ENCODE results near the gene ARL6IP1.

DNA sequence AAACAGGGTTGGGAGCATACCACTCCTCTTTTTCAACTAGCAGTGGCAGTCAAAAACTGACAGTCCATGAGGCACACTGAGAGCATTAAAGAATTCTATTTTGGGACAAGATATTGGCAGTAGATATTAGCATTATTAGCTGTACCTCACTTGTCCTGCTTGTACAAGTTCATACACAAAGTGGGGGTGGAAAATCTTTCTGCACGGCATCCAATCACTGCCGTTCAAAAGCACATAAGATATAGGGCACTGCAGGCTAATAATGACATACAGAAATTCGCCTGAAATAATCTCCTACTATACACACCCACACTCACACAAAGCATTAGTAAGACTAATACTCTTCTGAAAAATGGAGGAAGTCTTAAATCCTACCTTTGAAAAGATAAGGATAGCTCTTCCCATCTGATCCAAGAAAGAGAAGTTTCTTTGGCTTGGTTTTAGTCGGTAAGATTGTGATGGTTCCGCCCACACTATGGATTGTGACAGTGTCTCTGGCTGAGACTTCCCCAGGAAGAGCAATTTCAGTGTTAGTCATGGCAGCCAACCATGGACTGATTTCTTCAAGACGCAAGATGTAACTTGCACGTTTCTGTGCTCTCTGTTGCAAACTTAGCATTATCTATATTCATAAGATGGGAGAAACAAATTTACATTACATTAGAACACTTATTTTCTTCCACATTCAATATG, 40.6 kb upstream of the ARL6IP1 start:
- TF ChIP-seq FOSL2 (IDR thresholded peaks at IDR 0.05; ENCODE audit: borderline replicate concordance, low read depth) (no peak), CHD2 (IDR thresholded peaks at IDR 0.05; ENCODE audit: low read length, partially characterized antibody) (no peak), RCOR1 (IDR thresholded peaks at IDR 0.05; ENCODE audit: low read length) (no peak), MXI1 (IDR thresholded peaks at IDR 0.05; ENCODE audit: low read depth, low read length) (no peak), GATA2 (CRISPR knock-in tag; IDR thresholded peaks at IDR 0.05) (no peak), GABPA (IDR thresholded peaks at IDR 0.05; ENCODE audit: low read depth) (no peak), MAX (IDR thresholded peaks at IDR 0.05; ENCODE audit: low read depth) (no peak), SMC3 (IDR thresholded peaks at IDR 0.05; ENCODE audit: low read depth, low read length) (no peak), USF1 (IDR thresholded peaks at IDR 0.05; ENCODE audit: borderline replicate concordance, low read depth) (no peak), EZH2phosphoT487 (IDR thresholded peaks at IDR 0.05; ENCODE audit: borderline replicate concordance, low read depth) (no peak), POLR2AphosphoS5 (IDR thresholded peaks at IDR 0.05; ENCODE audit: low read depth, low read length) (no peak), TEAD4 (IDR thresholded peaks at IDR 0.05; ENCODE audit: borderline replicate concordance, insufficient read depth) (no peak)
- TF ChIP-seq, protein P1, sequence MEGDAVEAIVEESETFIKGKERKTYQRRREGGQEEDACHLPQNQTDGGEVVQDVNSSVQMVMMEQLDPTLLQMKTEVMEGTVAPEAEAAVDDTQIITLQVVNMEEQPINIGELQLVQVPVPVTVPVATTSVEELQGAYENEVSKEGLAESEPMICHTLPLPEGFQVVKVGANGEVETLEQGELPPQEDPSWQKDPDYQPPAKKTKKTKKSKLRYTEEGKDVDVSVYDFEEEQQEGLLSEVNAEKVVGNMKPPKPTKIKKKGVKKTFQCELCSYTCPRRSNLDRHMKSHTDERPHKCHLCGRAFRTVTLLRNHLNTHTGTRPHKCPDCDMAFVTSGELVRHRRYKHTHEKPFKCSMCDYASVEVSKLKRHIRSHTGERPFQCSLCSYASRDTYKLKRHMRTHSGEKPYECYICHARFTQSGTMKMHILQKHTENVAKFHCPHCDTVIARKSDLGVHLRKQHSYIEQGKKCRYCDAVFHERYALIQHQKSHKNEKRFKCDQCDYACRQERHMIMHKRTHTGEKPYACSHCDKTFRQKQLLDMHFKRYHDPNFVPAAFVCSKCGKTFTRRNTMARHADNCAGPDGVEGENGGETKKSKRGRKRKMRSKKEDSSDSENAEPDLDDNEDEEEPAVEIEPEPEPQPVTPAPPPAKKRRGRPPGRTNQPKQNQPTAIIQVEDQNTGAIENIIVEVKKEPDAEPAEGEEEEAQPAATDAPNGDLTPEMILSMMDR (IDR thresholded peaks at IDR 0.05): no peak
- TF ChIP-seq, protein P2, sequence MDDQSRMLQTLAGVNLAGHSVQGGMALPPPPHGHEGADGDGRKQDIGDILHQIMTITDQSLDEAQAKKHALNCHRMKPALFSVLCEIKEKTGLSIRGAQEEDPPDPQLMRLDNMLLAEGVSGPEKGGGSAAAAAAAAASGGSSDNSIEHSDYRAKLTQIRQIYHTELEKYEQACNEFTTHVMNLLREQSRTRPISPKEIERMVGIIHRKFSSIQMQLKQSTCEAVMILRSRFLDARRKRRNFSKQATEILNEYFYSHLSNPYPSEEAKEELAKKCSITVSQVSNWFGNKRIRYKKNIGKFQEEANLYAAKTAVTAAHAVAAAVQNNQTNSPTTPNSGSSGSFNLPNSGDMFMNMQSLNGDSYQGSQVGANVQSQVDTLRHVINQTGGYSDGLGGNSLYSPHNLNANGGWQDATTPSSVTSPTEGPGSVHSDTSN (IDR thresholded peaks at IDR 0.05): no peak
